Measurements from ENCODE around the gene CYP19A1. TPM values are rescaled to one million over a fixed set of nuclear protein-coding genes. Genes with fewer than 3 reads are reported as not detected.

Gene CYP19A1
- total RNA-seq, 1 donor from 2014 or later: not detected

DNA sequence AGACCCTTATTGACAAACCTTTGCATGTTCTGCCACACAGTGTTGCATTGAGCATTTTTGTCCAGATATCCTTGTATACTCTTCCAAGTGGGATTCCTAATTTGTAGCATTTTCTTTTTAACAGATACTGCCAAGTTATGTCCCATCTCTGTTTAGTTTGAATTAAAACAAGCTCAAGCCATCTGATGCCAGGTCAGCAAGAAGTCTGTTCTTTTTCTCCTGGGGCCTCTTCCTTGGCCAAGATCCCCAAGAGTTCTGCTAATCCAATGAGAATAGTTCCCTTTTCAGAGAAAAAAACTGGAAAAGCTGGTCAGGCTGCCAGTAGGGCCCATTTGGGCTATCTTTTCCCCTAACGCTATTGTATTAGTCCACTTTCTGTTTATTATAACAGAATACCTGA is 32.9 kb upstream of the CYP19A1 start:
- H3K4me3 ChIP-seq (ENCODE audit: low read depth, low read length): no peak overlapping the region
- TF ChIP-seq, protein P1, sequence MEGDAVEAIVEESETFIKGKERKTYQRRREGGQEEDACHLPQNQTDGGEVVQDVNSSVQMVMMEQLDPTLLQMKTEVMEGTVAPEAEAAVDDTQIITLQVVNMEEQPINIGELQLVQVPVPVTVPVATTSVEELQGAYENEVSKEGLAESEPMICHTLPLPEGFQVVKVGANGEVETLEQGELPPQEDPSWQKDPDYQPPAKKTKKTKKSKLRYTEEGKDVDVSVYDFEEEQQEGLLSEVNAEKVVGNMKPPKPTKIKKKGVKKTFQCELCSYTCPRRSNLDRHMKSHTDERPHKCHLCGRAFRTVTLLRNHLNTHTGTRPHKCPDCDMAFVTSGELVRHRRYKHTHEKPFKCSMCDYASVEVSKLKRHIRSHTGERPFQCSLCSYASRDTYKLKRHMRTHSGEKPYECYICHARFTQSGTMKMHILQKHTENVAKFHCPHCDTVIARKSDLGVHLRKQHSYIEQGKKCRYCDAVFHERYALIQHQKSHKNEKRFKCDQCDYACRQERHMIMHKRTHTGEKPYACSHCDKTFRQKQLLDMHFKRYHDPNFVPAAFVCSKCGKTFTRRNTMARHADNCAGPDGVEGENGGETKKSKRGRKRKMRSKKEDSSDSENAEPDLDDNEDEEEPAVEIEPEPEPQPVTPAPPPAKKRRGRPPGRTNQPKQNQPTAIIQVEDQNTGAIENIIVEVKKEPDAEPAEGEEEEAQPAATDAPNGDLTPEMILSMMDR (conservative IDR thresholded peaks at IDR 0.05; ENCODE audit: low read depth, low read length): no peak
- no peak for DNase-seq (ENCODE audit: low read depth)

DNA sequence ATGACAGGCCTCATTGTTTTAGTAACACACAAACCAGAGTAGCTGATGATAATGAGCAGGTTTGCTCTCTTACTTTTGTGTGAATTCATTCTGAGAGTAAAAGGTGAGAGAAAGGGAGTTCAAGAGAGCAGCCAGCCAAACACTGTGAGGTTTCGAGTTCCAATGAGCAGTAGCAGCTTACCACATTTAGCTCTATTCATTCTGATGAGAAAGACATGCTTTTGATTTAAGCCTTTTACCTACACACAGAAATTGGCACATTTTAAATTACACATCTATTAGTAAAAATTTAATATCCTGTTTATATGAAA is 31.0 kb upstream of the CYP19A1 start:
- no peak overlapping the region for H3K4me3 ChIP-seq (ENCODE audit: low read depth, low read length)
- TF ChIP-seq, protein P1 (conservative IDR thresholded peaks at IDR 0.05; ENCODE audit: low read depth, low read length): no peak
- DNase-seq (ENCODE audit: low read depth): no peak

DNA sequence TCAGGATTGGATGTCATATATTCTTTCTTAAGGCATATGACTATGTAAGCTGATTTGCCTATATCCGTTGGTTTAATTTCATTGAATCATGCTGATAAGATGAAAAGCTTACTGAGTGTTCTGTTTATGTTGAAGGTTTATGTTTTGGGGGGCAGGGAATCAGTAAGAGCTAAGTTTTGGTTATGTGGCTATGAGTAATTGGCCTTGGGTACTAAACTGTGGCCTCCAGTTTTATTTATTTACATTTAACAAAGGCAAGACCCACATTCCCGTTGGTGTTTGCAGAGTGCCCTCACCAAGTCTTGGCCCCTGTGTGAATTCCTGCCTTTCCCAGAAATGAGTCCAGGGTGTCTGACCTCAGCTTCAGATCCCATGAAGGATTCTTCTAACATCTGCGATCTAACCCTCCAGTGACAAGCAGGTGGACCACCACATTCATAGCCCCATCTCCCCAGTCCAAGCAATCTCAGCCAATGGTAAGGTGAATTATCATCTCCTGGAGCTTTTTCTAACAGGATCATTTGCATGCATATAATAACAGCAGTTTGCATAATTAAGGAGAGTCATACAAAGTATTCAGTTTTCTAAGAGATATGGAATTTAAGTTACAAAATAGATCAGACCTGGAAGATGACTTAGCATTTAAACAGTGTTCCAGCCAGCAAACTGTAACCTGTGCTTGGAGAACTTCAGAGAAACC is 30.5 kb upstream of the CYP19A1 start:
- no peak overlapping the region for H3K4me3 ChIP-seq (ENCODE audit: low read depth, low read length)
- DNase-seq (ENCODE audit: low read depth): no peak
- TF ChIP-seq, protein P1 (conservative IDR thresholded peaks at IDR 0.05; ENCODE audit: low read depth, low read length): no peak

DNA sequence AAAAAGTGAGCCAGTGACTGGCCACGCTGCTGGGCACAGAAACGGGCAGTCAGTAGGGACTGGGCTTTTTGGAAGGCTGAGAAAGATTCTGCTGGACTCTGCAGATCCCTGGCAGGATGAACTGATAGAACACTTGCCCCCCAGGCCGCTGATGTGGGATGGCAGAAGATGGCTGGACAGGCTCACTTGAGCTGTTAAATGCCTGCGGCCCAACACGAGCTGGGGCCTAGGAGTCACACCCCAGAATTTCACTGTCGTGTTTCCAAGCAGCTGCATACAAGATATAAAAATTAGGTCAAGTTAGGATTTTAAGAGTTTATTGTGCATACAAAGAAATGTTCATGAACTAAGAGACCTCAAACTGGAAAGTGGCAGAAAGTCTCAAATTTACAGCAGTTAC is 29.9 kb upstream of the CYP19A1 start:
- H3K4me3 ChIP-seq (ENCODE audit: low read depth, low read length): no peak overlapping the region
- TF ChIP-seq, protein P1 (conservative IDR thresholded peaks at IDR 0.05; ENCODE audit: low read depth, low read length): no peak

DNA sequence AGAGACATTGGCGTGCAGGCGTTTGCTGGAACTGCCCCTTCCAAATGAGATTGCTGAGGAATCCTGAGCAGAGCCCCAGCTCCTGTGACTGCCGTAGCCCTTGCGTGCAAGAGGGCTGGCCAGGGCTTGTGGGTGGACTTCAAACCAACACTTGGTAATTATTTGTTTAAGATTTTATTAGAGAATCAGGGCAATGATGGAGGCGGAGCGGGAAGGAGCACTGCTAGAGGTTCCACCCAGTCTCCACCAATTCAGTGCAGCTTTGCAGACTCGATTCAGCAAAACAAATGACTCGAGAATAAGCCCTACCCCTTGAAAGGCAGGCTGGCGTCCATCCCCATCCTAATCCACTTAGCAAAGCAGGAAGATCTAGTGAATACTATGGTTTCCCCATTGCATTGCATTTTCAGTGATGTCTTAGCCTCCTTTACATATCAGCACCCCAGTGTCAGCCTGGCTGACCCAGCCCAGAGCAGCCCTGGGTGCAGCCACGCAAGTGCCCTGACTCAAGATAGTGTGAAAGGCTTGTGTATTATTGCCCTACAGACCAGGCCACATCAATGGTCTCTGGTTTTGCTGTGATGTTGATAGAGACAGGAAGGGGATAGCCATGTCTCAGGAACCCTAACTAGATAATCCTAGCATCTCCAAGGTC is 29.1 kb upstream of the CYP19A1 start:
- no peak overlapping the region for H3K4me3 ChIP-seq (ENCODE audit: low read depth, low read length)
- TF ChIP-seq, protein P1 (conservative IDR thresholded peaks at IDR 0.05; ENCODE audit: low read depth, low read length): no peak
- DNase-seq (ENCODE audit: low read depth): no peak

More for the DNA sequence above, 29.9 kb upstream of the CYP19A1 start:
- no peak for DNase-seq (ENCODE audit: low read depth)

DNA sequence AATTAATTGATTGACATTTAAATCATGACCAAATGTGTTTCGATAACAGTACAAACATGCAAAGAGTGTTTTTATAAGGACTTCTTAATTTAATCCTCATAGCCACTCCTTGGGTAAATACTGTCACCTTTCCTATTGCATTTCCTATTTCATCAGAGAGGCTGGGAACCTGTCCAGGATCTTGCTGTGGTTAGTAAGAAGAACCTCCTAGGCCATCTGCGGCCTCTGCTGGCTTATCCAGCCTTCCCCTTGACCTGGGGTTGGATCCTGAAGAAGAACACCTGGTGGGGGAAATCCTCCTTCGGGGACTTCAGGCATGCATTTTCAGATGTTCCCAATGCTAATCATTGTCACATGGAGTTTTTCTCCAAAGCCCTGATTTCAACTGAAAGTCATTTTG is 28.5 kb upstream of the CYP19A1 start:
- TF ChIP-seq, protein P1 (conservative IDR thresholded peaks at IDR 0.05; ENCODE audit: low read depth, low read length): no peak
- no peak overlapping the region for H3K4me3 ChIP-seq (ENCODE audit: low read depth, low read length)
- DNase-seq (ENCODE audit: low read depth): no peak

DNA sequence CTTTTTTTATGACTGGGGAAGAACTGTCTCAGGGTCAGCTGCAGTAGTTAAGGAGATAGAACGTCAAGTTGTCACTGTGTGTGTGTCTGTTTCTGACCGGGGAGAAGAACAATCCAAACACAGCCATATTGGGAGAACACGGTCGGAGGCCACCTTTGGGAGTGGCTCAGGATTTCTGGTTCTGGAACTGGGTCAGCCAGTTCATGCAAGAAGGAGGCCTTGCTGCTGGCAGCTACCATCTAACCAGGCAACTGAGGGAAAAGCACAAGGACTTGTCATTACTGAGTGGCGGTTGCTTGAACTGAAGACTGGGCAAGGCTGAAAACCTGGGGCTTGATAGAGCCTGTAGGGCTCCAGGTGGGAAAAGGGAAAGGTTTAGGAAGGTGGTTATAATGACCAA is 27.7 kb upstream of the CYP19A1 start:
- no peak overlapping the region for H3K4me3 ChIP-seq (ENCODE audit: low read depth, low read length)
- DNase-seq (ENCODE audit: low read depth): no peak
- TF ChIP-seq, protein P1 (conservative IDR thresholded peaks at IDR 0.05; ENCODE audit: low read depth, low read length): no peak
